Sigmoid colon (tissue), 7 donors: Measurements from ENCODE around the gene KDELR3. TPM values are rescaled to one million over a fixed set of nuclear protein-coding genes. Genes with fewer than 3 reads are reported as not detected.

Source experiments
- DNase-seq: peaks from one replicate; pipeline ENCODE4 v3.0.0-alpha.2; 2019
- H3K27ac ChIP-seq, 4 donors: fragments of 200-600 bp; sonication (generic); one replicate each; pipeline ENCODE4 v1.5.1; 2016 to 2019; ENCODE audit warnings: mild to moderate bottlenecking in 1 of 4
- H3K27me3 ChIP-seq, 3 donors: fragments of 200-600 bp; sonication (generic); one replicate each; pipeline ENCODE4 v1.5.1; 2019; ENCODE audit warnings: mild to moderate bottlenecking in 1 of 3
- H3K36me3 ChIP-seq, 4 donors: fragments of 200-600 bp; sonication (generic); one replicate each; pipeline ENCODE4 v1.5.1; 2016 to 2019
- H3K4me1 ChIP-seq, 4 donors: fragments of 200-600 bp; sonication (generic); one replicate each; pipeline ENCODE4 v1.5.1; 2017 to 2019
- H3K4me3 ChIP-seq, 4 donors: fragments of 200-600 bp; sonication (generic); one replicate each; pipeline ENCODE4 v1.5.1; 2017 to 2019; ENCODE audit warnings: mild to moderate bottlenecking in 2 of 4, moderate library complexity in 1 of 4
- H3K9me3 ChIP-seq, 4 donors: fragments of 200-600 bp in 3 of 4; sonication (generic) in 3 of 4; one replicate each; pipeline versions ENCODE4 v1.5.1 to v1.6.1; 2013 to 2019
- EP300 ChIP-seq, 4 donors: sonication (generic); formaldehyde crosslinking; IDR thresholded peaks; one replicate each; pipeline ENCODE4 v1.6.1; 2017; ENCODE audit warnings: antibody characterized with exemption in 4 of 4
- POLR2A ChIP-seq, 2 donors: fragments of 450-650 bp; IDR thresholded peaks; one replicate each; pipeline ENCODE4 v1.6.1; 2016; ENCODE audit warnings: antibody characterized with exemption in 2 of 2, mild to moderate bottlenecking in 2 of 2, moderate library complexity in 2 of 2
- POLR2AphosphoS5 ChIP-seq, 4 donors: sonication (generic); formaldehyde crosslinking; IDR thresholded peaks; one replicate each; pipeline ENCODE4 v1.6.1; 2017; ENCODE audit warnings: antibody characterized with exemption in 4 of 4
- WGBS, 2 donors: extraction: QIAGEN DNeasy Blood & Tissue Kit; methylation state at CpG; one replicate each; pipeline ENCODE4 v1.1.7; 2013; 5-methylcytosine and 5-hydroxymethylcytosine counted together
- intact Hi-C: fragments of 100-400 bp; cut with DNase I; formaldehyde crosslinking; loops from one replicate; pipeline ENCODE4 v1.15.1; 2023
- polyA plus RNA-seq, 3 donors: library from polyadenylated mRNA; stranded (reverse); fragments of 200-250 nt; gene quantifications; one replicate each; pipeline ENCODE4 v1.2.3, GENCODE V29; 2013
- total RNA-seq, 4 donors: library from RNA; depleted of rRNA; stranded (reverse); fragments of >200 nt; gene quantifications; one replicate each; pipeline ENCODE4 v1.1.0, GENCODE V29; 2016
- TF ChIP-seq, protein P1 (sequence below), 4 experiments: fragments of 450-650 bp in 3 of 4; fragments of 200-600 bp in 1 of 4; IDR thresholded peaks; one replicate each; pipeline ENCODE4 v1.5.1; 2016 to 2019; ENCODE audit warnings: antibody characterized with exemption in 4 of 4, mild to moderate bottlenecking in 3 of 4, moderate library complexity in 2 of 4
- donor health status: healthy with polysubstance abuse.
- donor health status: Bipolar disorder and iron deficiency.
- donor health status: healthy.

The KDELR3 gene
- total and polyA plus RNA-seq, 7 donors, result 2.5 to 14.3 (median 5.5) TPM

DNA sequence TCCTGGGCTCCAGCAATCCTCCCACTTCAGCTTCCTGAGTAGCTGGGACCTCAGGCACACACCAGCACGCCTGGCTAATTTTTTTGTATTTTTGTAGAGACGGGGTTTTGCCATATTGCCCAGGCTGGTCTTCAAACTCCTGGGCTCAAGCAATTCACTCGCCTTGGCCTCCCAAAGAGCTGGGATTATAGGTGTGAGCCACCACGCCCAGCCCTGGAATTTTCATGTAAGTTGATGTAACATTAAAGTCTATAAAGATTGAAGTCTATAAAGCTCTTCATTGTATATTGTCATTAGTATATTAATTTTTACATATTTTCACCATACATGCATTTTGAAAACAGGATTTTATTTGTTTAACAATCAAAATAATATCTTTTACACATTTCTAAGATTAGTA lies 50.7 kb downstream of the KDELR3 start:
- no peak for DNase-seq
- Histone ChIP-seq H3K27ac (no peak overlapping the region), H3K9me3 (no peaks in the 10 kb centered on the region), H3K27me3 (peaks cover 0 to 4% (median 0%) of the 10 kb centered on the region in 3 donors), H3K4me1 (no peaks in the 10 kb centered on the region), H3K4me3 (no peak overlapping the region), H3K36me3 (no peaks in the 10 kb centered on the region)
- 40 to 83% methylated on average over 4 of the region's 4 CpGs for WGBS, 2 donors
- no peak for TF ChIP-seq POLR2AphosphoS5 (IDR thresholded peaks at IDR 0.05)
- no peak for TF ChIP-seq EP300 (IDR thresholded peaks at IDR 0.05)
- TF ChIP-seq, protein P1, sequence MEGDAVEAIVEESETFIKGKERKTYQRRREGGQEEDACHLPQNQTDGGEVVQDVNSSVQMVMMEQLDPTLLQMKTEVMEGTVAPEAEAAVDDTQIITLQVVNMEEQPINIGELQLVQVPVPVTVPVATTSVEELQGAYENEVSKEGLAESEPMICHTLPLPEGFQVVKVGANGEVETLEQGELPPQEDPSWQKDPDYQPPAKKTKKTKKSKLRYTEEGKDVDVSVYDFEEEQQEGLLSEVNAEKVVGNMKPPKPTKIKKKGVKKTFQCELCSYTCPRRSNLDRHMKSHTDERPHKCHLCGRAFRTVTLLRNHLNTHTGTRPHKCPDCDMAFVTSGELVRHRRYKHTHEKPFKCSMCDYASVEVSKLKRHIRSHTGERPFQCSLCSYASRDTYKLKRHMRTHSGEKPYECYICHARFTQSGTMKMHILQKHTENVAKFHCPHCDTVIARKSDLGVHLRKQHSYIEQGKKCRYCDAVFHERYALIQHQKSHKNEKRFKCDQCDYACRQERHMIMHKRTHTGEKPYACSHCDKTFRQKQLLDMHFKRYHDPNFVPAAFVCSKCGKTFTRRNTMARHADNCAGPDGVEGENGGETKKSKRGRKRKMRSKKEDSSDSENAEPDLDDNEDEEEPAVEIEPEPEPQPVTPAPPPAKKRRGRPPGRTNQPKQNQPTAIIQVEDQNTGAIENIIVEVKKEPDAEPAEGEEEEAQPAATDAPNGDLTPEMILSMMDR (IDR thresholded peaks at IDR 0.05), result no peak
- TF ChIP-seq POLR2A (IDR thresholded peaks at IDR 0.05), result no peak
- intact Hi-C loops, result no loop called here

DNA sequence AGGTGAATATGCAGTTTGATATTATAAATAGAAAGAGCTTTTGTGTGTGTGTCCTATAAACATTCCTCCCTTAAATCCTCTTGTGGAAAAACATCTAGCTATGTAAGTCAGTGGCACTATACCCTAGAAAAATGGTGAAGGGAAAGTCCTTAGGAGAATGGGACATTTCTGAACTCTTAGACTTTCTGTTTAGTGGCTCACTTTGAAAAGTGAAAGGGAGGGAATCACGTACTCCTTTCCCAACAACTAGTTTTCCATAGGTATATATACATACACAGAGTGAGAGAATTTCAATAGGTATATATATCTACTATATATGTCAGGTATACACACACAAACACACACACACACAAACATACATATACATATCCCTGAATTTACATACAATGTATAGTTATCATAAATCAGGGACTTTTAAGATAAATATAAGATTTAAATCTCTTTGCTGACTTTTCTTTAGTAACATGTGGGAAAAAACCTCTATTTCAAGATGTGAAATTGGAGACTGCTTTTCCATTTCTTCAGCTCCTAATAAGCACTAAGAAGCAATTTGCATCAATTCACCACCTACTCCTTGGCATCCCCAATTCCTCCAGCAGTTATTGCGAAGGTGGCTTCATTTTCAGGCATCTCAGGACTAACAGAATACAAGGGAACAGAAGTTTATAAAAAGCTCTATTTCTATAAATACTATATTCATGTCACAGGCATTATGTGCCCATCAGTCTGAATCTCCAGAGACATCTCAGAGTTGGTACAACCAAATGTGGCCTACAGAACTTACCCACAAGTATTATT lies 51.8 kb downstream of the KDELR3 start:
- H3K36me3 ChIP-seq, result no peaks in the 10 kb centered on the region

DNA sequence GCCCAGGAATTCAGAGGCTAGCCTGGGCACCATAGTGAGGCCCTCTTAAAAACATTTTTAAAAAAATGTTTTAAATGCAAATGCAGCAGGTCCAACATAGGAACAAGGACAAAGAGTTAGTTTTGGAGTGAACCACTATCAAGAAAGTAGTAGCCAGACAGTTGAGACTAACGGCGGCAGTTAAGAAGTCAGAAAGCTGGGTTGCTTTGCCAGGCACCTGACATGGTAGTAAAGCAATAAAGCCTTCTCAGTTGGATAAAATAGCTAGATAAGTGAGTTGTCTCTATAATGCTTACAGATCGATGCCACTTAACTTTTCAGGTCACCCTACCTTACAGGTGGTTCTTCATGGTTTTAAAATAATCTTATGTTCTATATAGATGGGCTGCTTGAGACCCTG lies 55.1 kb downstream of the KDELR3 start:
- no peak for TF ChIP-seq POLR2AphosphoS5 (IDR thresholded peaks at IDR 0.05)
- intact Hi-C loops, result no loop called here
- H3K27me3 ChIP-seq, result peaks cover 0 to 11% (median 0%) of the 10 kb centered on the region in 3 donors
- no peaks in the 10 kb centered on the region for H3K4me1 ChIP-seq
- H3K4me3 ChIP-seq, result no peak overlapping the region
- H3K27ac ChIP-seq, result no peak overlapping the region
- 24 to 69% methylated on average over 3 of the region's 3 CpGs for WGBS, 2 donors
- no peaks in the 10 kb centered on the region for H3K36me3 ChIP-seq
- no peak for DNase-seq
- no peaks in the 10 kb centered on the region for H3K9me3 ChIP-seq

More for the DNA sequence above, 51.8 kb downstream of the KDELR3 start:
- no peak for DNase-seq
- TF ChIP-seq EP300 (IDR thresholded peaks at IDR 0.05) (no peak), POLR2A (IDR thresholded peaks at IDR 0.05) (no peak)
- Histone ChIP-seq H3K27ac (no peak overlapping the region), H3K4me3 (no peak overlapping the region), H3K9me3 (no peaks in the 10 kb centered on the region), H3K27me3 (peaks cover 0 to 4% (median 0%) of the 10 kb centered on the region in 3 donors), H3K4me1 (no peaks in the 10 kb centered on the region)
- 95 to 97% methylated on average over 2 of the region's 2 CpGs for WGBS, 2 donors
- intact Hi-C loops, result no loop called here

DNA sequence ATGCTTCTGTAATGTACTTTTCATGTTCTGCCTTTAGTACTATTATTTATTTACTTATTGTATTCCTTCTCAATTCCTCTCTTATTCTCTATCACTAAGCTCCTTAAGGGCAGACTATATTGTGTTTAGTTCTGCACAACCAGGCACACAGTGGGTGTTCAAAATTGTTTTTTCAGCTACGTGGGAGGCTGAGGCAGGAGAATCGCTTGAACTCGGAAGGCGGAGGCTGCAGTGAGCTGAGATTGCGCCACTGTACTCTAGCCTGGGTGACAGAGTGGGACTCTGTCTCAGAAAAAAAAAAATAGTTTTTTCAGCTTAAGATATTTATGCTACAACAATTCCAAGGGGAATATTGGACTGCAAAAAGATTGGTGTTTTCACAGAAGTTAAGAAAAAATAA lies 55.6 kb downstream of the KDELR3 start:
- no peak overlapping the region for H3K27ac ChIP-seq
- H3K36me3 ChIP-seq, result no peaks in the 10 kb centered on the region
- no peak for DNase-seq
- no peak overlapping the region for H3K4me3 ChIP-seq
- intact Hi-C loops, result no loop called here
- H3K4me1 ChIP-seq, result no peaks in the 10 kb centered on the region
- peaks cover 0 to 11% (median 0%) of the 10 kb centered on the region in 3 donors for H3K27me3 ChIP-seq
- TF ChIP-seq, protein P1 (IDR thresholded peaks at IDR 0.05), result no peak
- no peak for TF ChIP-seq EP300 (IDR thresholded peaks at IDR 0.05)
- no peak for TF ChIP-seq POLR2A (IDR thresholded peaks at IDR 0.05)
- TF ChIP-seq POLR2AphosphoS5 (IDR thresholded peaks at IDR 0.05), result no peak
- 95% methylated on average over 5 of the region's 5 CpGs for WGBS, 2 donors
- H3K9me3 ChIP-seq, result no peaks in the 10 kb centered on the region

DNA sequence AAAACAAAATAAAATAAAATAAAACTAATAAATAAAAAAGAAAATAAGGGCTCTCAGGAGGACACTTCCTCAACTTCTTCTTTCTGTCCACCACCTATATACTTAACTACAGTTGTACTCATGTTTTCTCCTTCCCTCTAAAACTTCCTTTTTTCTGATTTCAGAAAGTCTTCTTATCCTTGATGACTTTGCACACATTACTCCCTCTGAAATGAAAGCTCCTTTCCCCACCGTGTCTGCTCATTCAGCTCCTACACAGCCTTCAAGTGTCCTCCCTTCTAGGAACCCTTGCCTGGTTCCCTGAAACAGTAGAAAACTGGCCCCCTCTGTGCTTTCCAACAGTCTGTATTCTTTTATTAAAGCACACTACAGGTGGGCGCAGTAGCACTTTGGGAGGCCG lies 56.5 kb downstream of the KDELR3 start:
- H3K4me1 ChIP-seq, result no peaks in the 10 kb centered on the region
- H3K27ac ChIP-seq, result no peak overlapping the region
- no peak overlapping the region for H3K4me3 ChIP-seq
- peaks cover 0 to 11% (median 0%) of the 10 kb centered on the region in 3 donors for H3K27me3 ChIP-seq
- no peak for DNase-seq
- TF ChIP-seq, protein P1 (IDR thresholded peaks at IDR 0.05), result no peak
- TF ChIP-seq EP300 (IDR thresholded peaks at IDR 0.05) (no peak), POLR2AphosphoS5 (IDR thresholded peaks at IDR 0.05) (no peak), POLR2A (IDR thresholded peaks at IDR 0.05) (no peak)
- intact Hi-C loops, result no loop called here
- no peaks in the 10 kb centered on the region for H3K9me3 ChIP-seq
- 74 to 87% methylated on average over 3 of the region's 3 CpGs for WGBS, 2 donors
- no peaks in the 10 kb centered on the region for H3K36me3 ChIP-seq
